HEK293 (cell line): ENCODE measurements around the gene FIGNL2.
A peak's percentile ranks its signal among the peaks of the same experiment; 100 is the strongest.

ENCODE experiments used
- CTCF ChIA-PET: fragments of 350-600 bp; formaldehyde crosslinking; extraction: SDS; loops from one replicate; lab custom pipeline; 2021; ENCODE audit warnings: antibody characterized with exemption; lab: Yijun Ruan, JAX
- POLR2A ChIA-PET: fragments of 300-600 bp; formaldehyde crosslinking; extraction: SDS; loops from one replicate; lab custom pipeline; 2020; ENCODE audit warnings: antibody characterized with exemption, inconsistent platforms; lab: Yijun Ruan, JAX
- H3K27ac ChIP-seq: fragments of 200-500 bp; sonication (Bioruptor generic); 2 replicates; pipeline ENCODE4 v1.5.1; 2014; ENCODE audit warnings: low read depth, low read length, control low read depth, inconsistent platforms; ENCODE audit errors: extremely low read depth
- H3K36me3 ChIP-seq, 2 experiments: fragments of 200-500 bp in 1 of 2; sonication (Bioruptor generic) in 1 of 2; 1 replicate in 1 of 2; 2 replicates in 1 of 2; pipeline ENCODE4 v1.5.1; 2014 to 2017; ENCODE audit warnings: inconsistent platforms in 2 of 2, low read length in 2 of 2; ENCODE audit not compliant: control insufficient read depth in 2 of 2, insufficient read depth in 1 of 2
- H3K4me1 ChIP-seq: fragments of 200-500 bp; sonication (Bioruptor generic); 2 replicates; pipeline ENCODE4 v1.5.1; 2014; ENCODE audit warnings: mild to moderate bottlenecking, low read length, inconsistent platforms; ENCODE audit not compliant: control insufficient read depth, insufficient read depth
- H3K4me3 ChIP-seq: 2 replicates; pipeline ENCODE4 v1.5.1; 2011; ENCODE audit warnings: low read depth, mild to moderate bottlenecking, control low read depth, low read length, moderate library complexity
- H3K9me3 ChIP-seq: fragments of 200-500 bp; sonication (Bioruptor generic); 2 replicates; pipeline ENCODE4 v1.5.1; 2014; ENCODE audit warnings: low read depth, low read length, inconsistent platforms; ENCODE audit not compliant: control insufficient read depth, insufficient read depth
- BCL11A ChIP-seq: fragments of 450-650 bp; formaldehyde crosslinking; IDR thresholded peaks from 2 replicates; pipeline ENCODE4 v1.5.1; 2016; ENCODE audit warnings: low read depth, missing biosample characterization, missing genetic modification characterization
- GLIS1 ChIP-seq: fragments of 450-650 bp; formaldehyde crosslinking; IDR thresholded peaks from 2 replicates; pipeline ENCODE4 v1.5.1; 2016; ENCODE audit warnings: missing biosample characterization, missing genetic modification characterization
- HOXA7 ChIP-seq: sonication (generic); formaldehyde crosslinking; IDR thresholded peaks from 2 replicates; pipeline ENCODE4 v1.8.1; 2022; ENCODE audit warnings: missing genetic modification reagents, borderline replicate concordance
- KLF1 ChIP-seq: fragments of 450-650 bp; formaldehyde crosslinking; IDR thresholded peaks from 2 replicates; pipeline ENCODE4 v1.5.1; 2016; ENCODE audit warnings: missing biosample characterization, missing genetic modification characterization
- SCRT2 ChIP-seq: fragments of 450-650 bp; formaldehyde crosslinking; IDR thresholded peaks from 2 replicates; pipeline ENCODE4 v1.5.1; 2016; ENCODE audit warnings: missing biosample characterization, missing genetic modification characterization
- ZBTB20 ChIP-seq: fragments of 450-650 bp; formaldehyde crosslinking; IDR thresholded peaks from 2 replicates; pipeline ENCODE4 v1.5.1; 2016; ENCODE audit warnings: missing biosample characterization, missing genetic modification characterization
- ZBTB48 ChIP-seq: fragments of 450-650 bp; formaldehyde crosslinking; IDR thresholded peaks from 2 replicates; pipeline ENCODE4 v1.5.1; 2016; ENCODE audit warnings: missing biosample characterization, missing genetic modification characterization
- ZEB2 ChIP-seq: fragments of 450-650 bp; formaldehyde crosslinking; IDR thresholded peaks from 2 replicates; pipeline ENCODE4 v1.5.1; 2016; ENCODE audit warnings: missing biosample characterization, missing genetic modification characterization
- ZFHX2 ChIP-seq: fragments of 450-650 bp; formaldehyde crosslinking; conservative IDR thresholded peaks from 2 replicates; pipeline ENCODE4 v1.5.1; 2016; ENCODE audit warnings: missing biosample characterization, missing genetic modification characterization
- ZFP69B ChIP-seq: fragments of 450-650 bp; formaldehyde crosslinking; IDR thresholded peaks from 2 replicates; pipeline ENCODE4 v1.5.1; 2016; ENCODE audit warnings: missing biosample characterization, missing genetic modification characterization
- ZNF10 ChIP-seq: fragments of 450-650 bp; formaldehyde crosslinking; IDR thresholded peaks from 2 replicates; pipeline ENCODE4 v1.5.1; 2017; ENCODE audit warnings: missing biosample characterization, missing genetic modification characterization
- ZNF114 ChIP-seq: fragments of 450-650 bp; formaldehyde crosslinking; IDR thresholded peaks from 2 replicates; pipeline ENCODE4 v1.5.0; 2017; ENCODE audit warnings: missing biosample characterization, missing genetic modification characterization
- ZNF133 ChIP-seq: fragments of 450-650 bp; formaldehyde crosslinking; IDR thresholded peaks from 2 replicates; pipeline ENCODE4 v1.5.1; 2016; ENCODE audit warnings: missing biosample characterization, missing genetic modification characterization
- ZNF140 ChIP-seq: fragments of 450-650 bp; formaldehyde crosslinking; IDR thresholded peaks from 2 replicates; pipeline ENCODE4 v1.5.1; 2016; ENCODE audit warnings: missing biosample characterization, missing genetic modification characterization
- ZNF155 ChIP-seq: fragments of 450-650 bp; formaldehyde crosslinking; IDR thresholded peaks from 2 replicates; pipeline ENCODE4 v1.5.1; 2016; ENCODE audit warnings: missing biosample characterization, missing genetic modification characterization
- ZNF157 ChIP-seq: fragments of 450-650 bp; formaldehyde crosslinking; IDR thresholded peaks from 2 replicates; pipeline ENCODE4 v1.5.1; 2016; ENCODE audit warnings: missing biosample characterization, missing genetic modification characterization
- ZNF174 ChIP-seq: fragments of 450-650 bp; formaldehyde crosslinking; IDR thresholded peaks from 2 replicates; pipeline ENCODE4 v1.5.0; 2017; ENCODE audit warnings: missing biosample characterization, mild to moderate bottlenecking, missing genetic modification characterization
- ZNF175 ChIP-seq: fragments of 450-650 bp; formaldehyde crosslinking; IDR thresholded peaks from 2 replicates; pipeline ENCODE4 v1.5.1; 2016; ENCODE audit warnings: missing biosample characterization, missing genetic modification characterization
- ZNF18 ChIP-seq: fragments of 450-650 bp; formaldehyde crosslinking; IDR thresholded peaks from 2 replicates; pipeline ENCODE4 v1.5.1; 2016; ENCODE audit warnings: missing biosample characterization, missing genetic modification characterization
- ZNF184 ChIP-seq: fragments of 450-650 bp; IDR thresholded peaks from 2 replicates; pipeline ENCODE4 v1.5.1; 2018; ENCODE audit warnings: missing biosample characterization, mild to moderate bottlenecking, missing genetic modification characterization
- ZNF510 ChIP-seq: fragments of 450-650 bp; formaldehyde crosslinking; IDR thresholded peaks from 2 replicates; pipeline ENCODE4 v1.5.1; 2018; ENCODE audit warnings: mild to moderate bottlenecking, missing genetic modification characterization, missing biosample characterization; ENCODE audit not compliant: insufficient replicate concordance
- ZNF561 ChIP-seq: fragments of 450-650 bp; IDR thresholded peaks from 2 replicates; pipeline ENCODE4 v1.5.1; 2018; ENCODE audit warnings: missing biosample characterization, missing genetic modification characterization, borderline replicate concordance
- ZNF654 ChIP-seq: fragments of 450-650 bp; formaldehyde crosslinking; IDR thresholded peaks from 2 replicates; pipeline ENCODE4 v1.5.1; 2016; ENCODE audit warnings: low read depth, missing biosample characterization, missing genetic modification characterization
- ZNF785 ChIP-seq: fragments of 450-650 bp; formaldehyde crosslinking; IDR thresholded peaks from 2 replicates; pipeline ENCODE4 v1.5.1; 2016; ENCODE audit warnings: missing biosample characterization, missing genetic modification characterization
- ZNF792 ChIP-seq: fragments of 450-650 bp; formaldehyde crosslinking; IDR thresholded peaks from 2 replicates; pipeline ENCODE4 v1.5.1; 2016; ENCODE audit warnings: missing biosample characterization, missing genetic modification characterization
- TF ChIP-seq, protein P1 (sequence below): fragments of 450-650 bp; formaldehyde crosslinking; IDR thresholded peaks from 2 replicates; pipeline ENCODE4 v1.5.1; 2016; ENCODE audit warnings: missing biosample characterization, missing genetic modification characterization, borderline replicate concordance
- TF ChIP-seq, protein P2 (sequence below): fragments of 450-650 bp; formaldehyde crosslinking; IDR thresholded peaks from 2 replicates; pipeline ENCODE4 v1.5.1; 2017; ENCODE audit warnings: missing biosample characterization, missing genetic modification characterization

The FIGNL2 gene

DNA sequence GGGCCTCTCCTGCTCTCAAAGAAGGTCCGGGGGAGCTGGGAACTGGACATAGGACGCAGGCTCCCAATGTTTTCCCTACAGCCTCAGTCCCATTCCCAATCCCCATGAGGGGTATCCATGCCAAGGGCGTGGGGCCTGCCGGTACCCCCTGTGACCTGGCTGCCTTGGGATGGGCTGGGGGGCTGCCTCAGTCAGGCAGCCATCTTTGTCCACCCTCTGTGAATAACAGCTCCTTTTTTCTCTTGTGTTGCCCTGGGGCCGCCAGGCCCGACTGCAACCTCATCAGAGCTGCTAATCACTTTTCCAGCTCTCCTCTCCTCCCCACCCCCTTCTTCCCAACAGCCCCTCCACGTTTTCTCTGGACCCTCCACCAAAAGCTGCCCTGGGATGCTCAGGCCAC is 11.2 kb downstream of the FIGNL2 start:
- POLR2A ChIA-PET, result no interaction called here
- H3K36me3 ChIP-seq, result no peaks in the 10 kb centered on the region
- H3K4me3 ChIP-seq, result no peak overlapping the region
- 0 out of 2 replicates have a peak, but pooled peaks cover 3% of the 10 kb centered on the region for H3K4me1 ChIP-seq
- no peak overlapping the region for H3K27ac ChIP-seq
- H3K9me3 ChIP-seq, result no peaks in the 10 kb centered on the region
- TF ChIP-seq ZNF785 (tag by site-specific recombination), result no peak
- TF ChIP-seq ZNF18 (tag by site-specific recombination), result no peak
- TF ChIP-seq GLIS1, result no peak
- TF ChIP-seq ZNF10 (tag by site-specific recombination), result no peak
- TF ChIP-seq ZNF561 (tag by site-specific recombination), result no peak
- no peak for TF ChIP-seq ZNF792 (tag by site-specific recombination)
- TF ChIP-seq KLF1 (tag by site-specific recombination), result no peak
- no peak for TF ChIP-seq ZBTB20 (tag by site-specific recombination)
- CTCF ChIA-PET, result interaction anchor here (0.6 to 3.3 kb wide), 2 partner anchors 13 to 241 kb away, joined by 3 to 26 read pairs; no protein-coding TSS in a partner anchor

DNA sequence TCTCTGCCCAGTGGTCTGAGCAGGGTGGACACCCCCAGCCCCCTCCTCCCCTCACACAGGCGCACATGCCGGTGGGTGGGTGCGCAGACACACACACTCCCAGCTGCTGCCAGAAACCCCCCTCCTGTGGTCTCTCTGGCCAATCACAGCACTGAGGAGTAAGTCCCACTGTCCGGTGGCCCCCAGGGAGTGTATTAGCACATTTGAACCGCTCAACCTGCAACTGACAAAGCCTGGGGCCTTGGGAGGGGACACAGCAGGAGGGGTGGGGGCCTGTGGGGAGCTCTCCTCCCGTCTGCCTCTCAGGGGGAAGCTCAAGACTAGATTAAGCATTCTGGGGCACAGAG is 11.7 kb downstream of the FIGNL2 start:
- TF ChIP-seq ZNF184 (no peak), ZNF133 (tag by site-specific recombination) (no peak), BCL11A (tag by site-specific recombination) (no peak), ZFP69B (tag by site-specific recombination) (no peak), ZNF10 (tag by site-specific recombination) (no peak), ZNF114 (tag by site-specific recombination) (no peak), ZNF155 (tag by site-specific recombination) (no peak), ZNF654 (tag by site-specific recombination) (no peak), ZNF510 (tag by site-specific recombination) (no peak), ZNF140 (no peak)
- TF ChIP-seq, protein P1, sequence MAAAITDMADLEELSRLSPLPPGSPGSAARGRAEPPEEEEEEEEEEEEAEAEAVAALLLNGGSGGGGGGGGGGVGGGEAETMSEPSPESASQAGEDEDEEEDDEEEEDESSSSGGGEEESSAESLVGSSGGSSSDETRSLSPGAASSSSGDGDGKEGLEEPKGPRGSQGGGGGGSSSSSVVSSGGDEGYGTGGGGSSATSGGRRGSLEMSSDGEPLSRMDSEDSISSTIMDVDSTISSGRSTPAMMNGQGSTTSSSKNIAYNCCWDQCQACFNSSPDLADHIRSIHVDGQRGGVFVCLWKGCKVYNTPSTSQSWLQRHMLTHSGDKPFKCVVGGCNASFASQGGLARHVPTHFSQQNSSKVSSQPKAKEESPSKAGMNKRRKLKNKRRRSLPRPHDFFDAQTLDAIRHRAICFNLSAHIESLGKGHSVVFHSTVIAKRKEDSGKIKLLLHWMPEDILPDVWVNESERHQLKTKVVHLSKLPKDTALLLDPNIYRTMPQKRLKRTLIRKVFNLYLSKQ, result no peak
- CTCF ChIA-PET, result interaction anchor here (0.6 to 2.7 kb wide), 2 partner anchors 13 to 240 kb away, joined by 3 to 13 read pairs; no protein-coding TSS in a partner anchor
- no peak overlapping the region for H3K4me3 ChIP-seq
- POLR2A ChIA-PET, result no interaction called here
- no peaks in the 10 kb centered on the region for H3K9me3 ChIP-seq
- 0 out of 2 replicates have a peak, but pooled peaks cover 3% of the 10 kb centered on the region for H3K4me1 ChIP-seq
- no peak overlapping the region for H3K27ac ChIP-seq
- H3K36me3 ChIP-seq, result no peaks in the 10 kb centered on the region

DNA sequence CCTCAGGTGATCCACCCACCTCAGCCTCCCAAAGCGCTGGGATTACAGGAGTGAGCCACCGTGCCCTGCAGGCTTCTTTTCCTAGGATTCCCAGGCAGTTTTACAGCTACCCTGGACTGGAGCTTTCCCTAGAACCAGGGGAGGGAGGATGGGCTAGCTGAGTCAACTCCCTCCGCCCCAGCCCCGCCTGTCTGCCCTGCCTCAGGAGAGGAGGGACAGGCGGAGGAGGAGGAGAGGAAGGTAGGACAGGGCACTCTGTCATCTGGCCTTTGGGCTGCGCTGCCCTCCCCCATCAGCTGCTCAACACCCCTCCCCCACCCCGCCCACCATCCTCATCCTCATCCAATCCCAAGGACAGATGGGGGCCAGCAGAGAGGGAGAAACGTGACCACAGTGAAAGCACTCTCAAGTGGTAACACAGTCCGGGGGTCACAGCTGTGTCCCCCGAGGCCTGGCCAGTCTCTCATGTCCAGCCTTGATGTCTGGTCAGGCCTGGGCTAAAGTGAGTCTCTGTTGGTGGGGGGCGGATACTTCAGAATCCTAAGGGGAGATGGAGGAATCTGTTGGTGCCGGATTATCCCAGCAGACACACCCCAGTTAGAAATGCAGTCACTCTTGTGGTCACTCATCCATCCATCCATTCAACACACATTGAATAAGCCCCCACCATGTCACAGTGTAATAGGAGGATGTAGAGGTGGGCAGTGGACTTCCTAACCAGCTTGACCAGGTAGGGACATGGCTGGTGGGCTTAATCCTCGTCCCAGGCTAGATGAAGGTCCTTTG is 12.3 kb downstream of the FIGNL2 start:
- Histone ChIP-seq H3K4me1 (0 out of 2 replicates have a peak, but pooled peaks cover 3% of the 10 kb centered on the region), H3K36me3 (no peaks in the 10 kb centered on the region), H3K9me3 (no peaks in the 10 kb centered on the region), H3K4me3 (no peak overlapping the region), H3K27ac (no peak overlapping the region)
- POLR2A ChIA-PET, result no interaction called here
- CTCF ChIA-PET, result interaction anchor here (0.8 to 2.7 kb wide), 2 partner anchors 12 to 15 kb away, joined by 3 to 13 read pairs; no protein-coding TSS in a partner anchor
- no peak for TF ChIP-seq ZNF175 (tag by site-specific recombination)
- peak; percentile 58; the same call in 1 of the 2 replicates for TF ChIP-seq ZFHX2 (tag by site-specific recombination)
- TF ChIP-seq ZNF157, result no peak
- TF ChIP-seq ZNF174, result no peak
- no peak for TF ChIP-seq ZEB2
- TF ChIP-seq, protein P2, sequence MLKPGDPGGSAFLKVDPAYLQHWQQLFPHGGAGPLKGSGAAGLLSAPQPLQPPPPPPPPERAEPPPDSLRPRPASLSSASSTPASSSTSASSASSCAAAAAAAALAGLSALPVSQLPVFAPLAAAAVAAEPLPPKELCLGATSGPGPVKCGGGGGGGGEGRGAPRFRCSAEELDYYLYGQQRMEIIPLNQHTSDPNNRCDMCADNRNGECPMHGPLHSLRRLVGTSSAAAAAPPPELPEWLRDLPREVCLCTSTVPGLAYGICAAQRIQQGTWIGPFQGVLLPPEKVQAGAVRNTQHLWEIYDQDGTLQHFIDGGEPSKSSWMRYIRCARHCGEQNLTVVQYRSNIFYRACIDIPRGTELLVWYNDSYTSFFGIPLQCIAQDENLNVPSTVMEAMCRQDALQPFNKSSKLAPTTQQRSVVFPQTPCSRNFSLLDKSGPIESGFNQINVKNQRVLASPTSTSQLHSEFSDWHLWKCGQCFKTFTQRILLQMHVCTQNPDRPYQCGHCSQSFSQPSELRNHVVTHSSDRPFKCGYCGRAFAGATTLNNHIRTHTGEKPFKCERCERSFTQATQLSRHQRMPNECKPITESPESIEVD (tag by site-specific recombination), result no peak
- no peak for TF ChIP-seq ZBTB48
- no peak for TF ChIP-seq ZNF18 (tag by site-specific recombination)
- no peak for TF ChIP-seq HOXA7
- TF ChIP-seq SCRT2, result no peak
